ENCODE data around the gene ZPBP.

DNA sequence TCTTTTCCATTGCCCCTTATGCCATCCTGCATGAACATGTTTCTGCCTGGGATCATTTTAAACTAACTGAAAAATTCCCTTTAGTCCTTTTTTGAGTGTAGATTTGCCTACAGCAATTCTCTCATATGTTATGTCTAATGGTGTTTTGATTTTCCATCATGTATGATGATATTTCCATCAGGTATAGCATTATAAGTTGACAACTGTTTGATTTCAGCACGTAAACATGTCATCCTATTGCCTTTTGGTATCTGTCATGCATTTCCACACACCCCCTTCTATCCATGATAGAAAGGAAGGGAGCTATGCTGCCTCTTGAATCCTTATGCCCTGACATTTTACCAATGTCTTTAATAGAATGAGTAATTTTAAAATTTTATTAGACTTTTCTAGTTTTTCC is 116.8 kb downstream of the ZPBP start:
- TF ChIP-seq CTCF (IDR thresholded peaks at IDR 0.05) = no peak
- TF ChIP-seq RNF2 (IDR thresholded peaks at IDR 0.05; ENCODE audit: borderline replicate concordance, low read depth) = no peak
- TF ChIP-seq JUNB (IDR thresholded peaks at IDR 0.05) = no peak

Measured in A549 (cell line).